Endodermal cell (in vitro differentiated cells): ENCODE data around the gene CDH2. TPM values are rescaled to one million over a fixed set of nuclear protein-coding genes. Genes with fewer than 3 reads are reported as not detected.
A peak's percentile ranks its signal among the peaks of the same experiment; 100 is the strongest.

ENCODE experiments used
- DNase-seq: peaks from one replicate; pipeline ENCODE4 v3.0.0-alpha.2; 2017
- H3K27ac ChIP-seq: 2 replicates; pipeline ENCODE4 v1.5.1; 2013; ENCODE audit warnings: mild to moderate bottlenecking, low read depth, low read length, moderate library complexity
- H3K27me3 ChIP-seq: 2 replicates; pipeline ENCODE4 v1.6.1; 2013; ENCODE audit warnings: mild to moderate bottlenecking, low read length, moderate library complexity; ENCODE audit not compliant: insufficient read depth, control insufficient read depth, poor library complexity, severe bottlenecking
- H3K36me3 ChIP-seq: 2 replicates; pipeline ENCODE4 v1.7.0; 2013; ENCODE audit warnings: mild to moderate bottlenecking, low read length, moderate library complexity; ENCODE audit not compliant: control insufficient read depth, insufficient read depth
- H3K4me1 ChIP-seq: one replicate; pipeline ENCODE4 v1.7.0; 2013; ENCODE audit warnings: low read length; ENCODE audit not compliant: control insufficient read depth, insufficient read depth
- H3K4me3 ChIP-seq: 2 replicates; pipeline ENCODE4 v1.5.1; 2013; ENCODE audit warnings: mild to moderate bottlenecking, low read length, moderate library complexity
- H3K9ac ChIP-seq: 2 replicates; pipeline ENCODE4 v1.6.1; 2013; ENCODE audit warnings: mild to moderate bottlenecking, low read length, moderate library complexity; ENCODE audit not compliant: poor library complexity, severe bottlenecking; ENCODE audit errors: extremely low read depth
- H3K9me3 ChIP-seq: 2 replicates; pipeline ENCODE4 v1.6.1; 2013; ENCODE audit warnings: mild to moderate bottlenecking, low read length, moderate library complexity; ENCODE audit not compliant: control insufficient read depth
- H3K27ac Mint-ChIP-seq: 2 replicates; pipeline ENCODE4 v1.8.0; 2020; ENCODE audit warnings: mixed read lengths
- H3K27me3 Mint-ChIP-seq: 2 replicates; pipeline ENCODE4 v1.8.0; 2021; ENCODE audit warnings: mild to moderate bottlenecking, mixed read lengths; ENCODE audit not compliant: insufficient read depth
- H3K36me3 Mint-ChIP-seq: 2 replicates; pipeline ENCODE4 v1.8.0; 2020; ENCODE audit warnings: low read depth, mixed read lengths
- H3K4me1 Mint-ChIP-seq: 2 replicates; pipeline ENCODE4 v1.8.0; 2020; ENCODE audit warnings: mixed read lengths
- H3K4me3 Mint-ChIP-seq: 2 replicates; pipeline ENCODE4 v1.8.0; 2020; ENCODE audit warnings: mild to moderate bottlenecking, moderate library complexity, mixed read lengths
- H3K9me3 Mint-ChIP-seq: 2 replicates; pipeline ENCODE4 v1.8.0; 2020; ENCODE audit warnings: mild to moderate bottlenecking, mixed read lengths
- CTCF ChIP-seq: fragments of 200-600 bp; sonication (generic); conservative IDR thresholded peaks from 2 replicates; pipeline ENCODE4 v1.5.0; 2021; ENCODE audit warnings: antibody characterized with exemption, mild to moderate bottlenecking
- WGBS, 2 experiments: methylation state at CpG; one replicate each; pipeline versions ENCODE4 v1.1.5 to v1.1.7; 2013; ENCODE audit warnings: missing lambda C conversion rate in 2 of 2, mixed read lengths in 1 of 2; ENCODE audit not compliant: insufficient coverage in 1 of 2, insufficient read length in 1 of 2; 5-methylcytosine and 5-hydroxymethylcytosine counted together
- total RNA-seq, 2 donors: library from RNA; stranded (reverse); fragmentation: NEBNext Ultra II Directional in 1 of 2; extraction: Animal tissue kit (Norgen Biotek cat#: 25700) in 1 of 2; gene quantifications; 2 replicates in 1 of 2; 3 replicates in 1 of 2; pipeline ENCODE4 v1.2.1, GENCODE V29; 2021

The CDH2 gene
- total RNA-seq, 2 donors from 2014 or later: 486 to 572 TPM

DNA sequence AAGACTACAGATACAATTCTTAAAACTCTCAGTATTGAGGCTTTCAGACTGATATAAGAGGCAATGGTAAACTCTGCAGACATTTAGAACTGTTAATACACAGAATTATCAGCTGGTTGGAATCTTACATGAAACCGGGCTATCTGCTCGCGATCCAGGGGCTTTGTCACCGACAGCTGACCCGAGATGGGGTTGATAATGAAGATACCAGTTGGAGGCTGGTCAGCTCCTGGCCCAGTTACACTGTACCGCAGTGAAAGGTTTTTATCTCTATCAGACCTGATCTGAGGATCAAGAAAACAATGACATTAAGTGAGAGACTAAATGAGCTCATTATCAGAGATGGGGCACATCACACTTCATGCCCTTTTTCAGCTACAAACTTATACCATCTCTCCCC lies 167.3 kb downstream of the CDH2 start:
- Mint-ChIP-seq H3K9me3 (no peaks in the 10 kb centered on the region), H3K27ac (peak overlapping the region; percentile 64), H3K4me1 (peaks cover 40% of the 10 kb centered on the region), H3K4me3 (no peak overlapping the region), H3K36me3 (peaks cover 67% of the 10 kb centered on the region), H3K27me3 (no peaks in the 10 kb centered on the region)
- Histone ChIP-seq H3K9me3 (no peaks in the 10 kb centered on the region), H3K27me3 (no peaks in the 10 kb centered on the region), H3K4me3 (peak overlapping the region; percentile 41), H3K4me1 (peaks cover 16% of the 10 kb centered on the region), H3K9ac (no peak overlapping the region), H3K36me3 (peaks cover 79% of the 10 kb centered on the region), H3K27ac (no peak overlapping the region)
- peak; percentile 71 for DNase-seq
- 48% methylated on average over 6 of the region's 6 CpGs; no CpG with 5 or more reads in 1 of the 2 experiments for WGBS, 2 experiments
- TF ChIP-seq CTCF: no peak

DNA sequence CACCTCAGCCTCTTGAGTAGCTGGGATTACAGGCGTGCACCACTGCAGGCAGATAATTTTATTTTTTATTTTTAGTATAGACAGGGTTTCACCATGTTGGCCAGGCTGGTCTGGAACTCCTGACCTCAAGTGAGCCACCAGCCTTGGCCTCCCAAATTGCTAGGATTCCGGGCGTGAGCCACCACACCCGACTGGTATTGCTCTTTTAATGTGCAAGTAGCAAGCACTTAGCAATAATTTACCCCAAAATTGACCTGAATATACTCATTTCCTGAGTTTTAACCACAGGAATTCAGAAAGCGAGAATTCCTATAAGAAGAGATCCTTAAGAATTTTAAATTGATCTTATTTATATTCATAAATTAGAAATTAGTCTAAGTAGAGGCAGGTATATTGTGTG lies 169.1 kb downstream of the CDH2 start:
- H3K27me3 Mint-ChIP-seq: no peaks in the 10 kb centered on the region

GRCh38 chr18:28005164-28005563 lies 171.8 kb downstream of the CDH2 start:
- peaks cover 82% of the 10 kb centered on the region for H3K36me3 Mint-ChIP-seq
- peak; percentile 37 for TF ChIP-seq CTCF
- H3K27me3 Mint-ChIP-seq: no peaks in the 10 kb centered on the region
- Histone ChIP-seq H3K9ac (no peak overlapping the region), H3K36me3 (peaks cover 90% of the 10 kb centered on the region), H3K9me3 (no peaks in the 10 kb centered on the region), H3K27ac (no peak overlapping the region), H3K27me3 (no peaks in the 10 kb centered on the region), H3K4me3 (no peak overlapping the region), H3K4me1 (peaks cover 5% of the 10 kb centered on the region)
- no peak overlapping the region for H3K4me3 Mint-ChIP-seq
- peak overlapping the region; percentile 76 for H3K27ac Mint-ChIP-seq
- H3K9me3 Mint-ChIP-seq: no peaks in the 10 kb centered on the region
- no peak for DNase-seq
- peaks cover 14% of the 10 kb centered on the region for H3K4me1 Mint-ChIP-seq
- WGBS, 2 experiments: 93 to 94% methylated on average over 7 of the region's 7 CpGs

More for the DNA sequence above, 169.1 kb downstream of the CDH2 start:
- H3K36me3 ChIP-seq: peaks cover 86% of the 10 kb centered on the region
- DNase-seq: no peak
- TF ChIP-seq CTCF: no peak
- H3K9ac ChIP-seq: no peak overlapping the region
- Mint-ChIP-seq H3K27ac (no peak overlapping the region), H3K9me3 (no peaks in the 10 kb centered on the region), H3K36me3 (peaks cover 72% of the 10 kb centered on the region), H3K4me3 (no peak overlapping the region), H3K4me1 (peaks cover 33% of the 10 kb centered on the region)
- H3K9me3 ChIP-seq: no peaks in the 10 kb centered on the region
- no peak overlapping the region for H3K4me3 ChIP-seq
- no peak overlapping the region for H3K27ac ChIP-seq
- H3K27me3 ChIP-seq: no peaks in the 10 kb centered on the region
- peaks cover 8% of the 10 kb centered on the region for H3K4me1 ChIP-seq
- WGBS, 2 experiments: 98 to 100% methylated on average over 2 to 5 of the region's 5 CpGs
